NOMO-1 treated with DMSO at 0.1 percent for 48 hours (cell line): ENCODE measurements around the gene PRR20C.
"Not testable (repeated sequence)": the region's sequence is repeated elsewhere in the genome, so short reads cannot be mapped to it uniquely, and the experiment has no call there.

Experiments used
- DNase-seq: peaks from one replicate; lab custom pipeline; 2025; ENCODE audit not compliant: unreplicated experiment; lab: John Stamatoyannopoulos, UW

PRR20C gene

GRCh38 chr13:57153761-57154160 lies at the start of gene PRR20C:
TSS of gene PRR20C (plus strand) at chr13:57154061. CDS start at chr13:57154448, 387 bp downstream.
- DNase-seq = not testable (repeated sequence)

- no peak for DNase-seq
Observed at GRCh38 chr13:57114945-57115344, 38.9 kb upstream of the PRR20C start.

DNA sequence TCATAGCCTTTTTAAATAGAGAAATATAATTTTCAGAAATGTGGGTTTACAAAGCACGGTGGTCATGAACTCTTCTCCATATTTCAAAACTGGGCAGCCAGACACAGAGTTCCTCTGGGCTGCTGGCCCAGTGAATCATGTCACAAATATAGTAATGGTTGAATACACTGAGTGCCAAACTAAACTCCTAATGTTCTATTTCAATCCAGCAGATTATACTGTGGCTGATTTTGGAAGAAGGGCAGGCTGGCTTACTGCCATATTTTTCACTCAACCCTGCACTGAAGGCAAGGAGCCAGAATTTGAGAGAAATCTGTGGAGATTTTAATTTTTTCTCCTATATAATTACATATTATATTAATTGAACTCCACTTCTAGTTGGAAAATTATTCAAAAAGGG lies 30.2 kb upstream of the PRR20C start:
- no peak for DNase-seq

DNA sequence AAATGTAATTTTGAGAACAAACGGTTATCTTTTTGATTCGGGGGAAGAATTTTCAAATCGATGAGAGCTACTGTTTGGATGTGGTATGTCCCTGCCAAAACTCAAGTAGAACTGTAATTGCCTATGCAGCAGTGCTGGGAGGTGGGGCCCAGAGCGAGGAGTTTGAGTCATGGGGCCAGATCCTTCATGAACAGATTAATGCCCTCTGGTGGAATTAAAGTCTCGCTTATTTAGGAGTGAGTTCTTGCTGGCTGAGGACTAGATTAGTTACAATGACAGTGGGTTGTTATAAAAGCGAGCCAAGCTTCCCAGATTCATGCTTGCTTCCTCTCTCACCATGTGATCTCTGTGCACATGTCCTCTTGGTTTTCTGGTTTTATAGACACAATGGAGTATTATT lies 25.0 kb upstream of the PRR20C start:
- DNase-seq = no peak

GRCh38 chr13:57136093-57136492 lies 17.8 kb upstream of the PRR20C start:
- no peak for DNase-seq

DNA sequence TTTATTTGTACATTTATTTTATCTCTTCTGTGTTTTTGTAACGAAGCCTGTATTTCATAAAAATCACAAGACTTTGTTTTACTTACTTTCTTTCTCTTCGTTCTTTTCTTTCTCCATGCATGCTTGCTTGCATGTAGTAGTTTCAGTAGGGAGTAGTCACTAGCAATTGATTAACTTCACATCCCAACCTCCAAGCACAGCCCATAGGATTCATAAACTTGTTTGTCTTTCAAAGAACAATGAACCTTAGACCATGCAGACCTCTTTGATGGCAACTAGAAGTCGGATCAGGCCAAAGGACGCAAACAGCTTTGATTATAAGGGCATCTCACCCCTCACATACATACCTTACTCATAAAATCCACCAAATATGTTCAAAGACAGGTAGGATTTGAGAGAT lies 16.3 kb upstream of the PRR20C start:
- DNase-seq = no peak

DNA sequence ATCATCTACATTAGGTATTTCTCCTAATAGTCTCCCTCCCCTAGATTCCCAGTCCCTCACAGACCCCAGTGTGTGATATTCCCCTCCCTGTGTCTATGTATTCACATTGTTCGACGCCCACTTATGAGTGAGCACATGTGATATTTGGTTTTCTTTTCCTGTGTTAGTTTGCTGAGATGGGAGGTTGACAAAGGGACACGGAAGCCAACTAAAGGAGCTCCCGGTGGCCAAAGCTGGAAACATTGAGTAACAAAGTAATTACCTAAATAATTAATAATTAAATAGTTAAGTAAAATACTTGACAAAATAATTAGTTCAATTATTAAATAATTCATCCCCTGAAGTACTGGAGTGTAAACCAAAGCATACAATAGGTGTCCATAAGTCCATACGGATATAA lies 14.9 kb upstream of the PRR20C start:
- DNase-seq = no peak

DNA sequence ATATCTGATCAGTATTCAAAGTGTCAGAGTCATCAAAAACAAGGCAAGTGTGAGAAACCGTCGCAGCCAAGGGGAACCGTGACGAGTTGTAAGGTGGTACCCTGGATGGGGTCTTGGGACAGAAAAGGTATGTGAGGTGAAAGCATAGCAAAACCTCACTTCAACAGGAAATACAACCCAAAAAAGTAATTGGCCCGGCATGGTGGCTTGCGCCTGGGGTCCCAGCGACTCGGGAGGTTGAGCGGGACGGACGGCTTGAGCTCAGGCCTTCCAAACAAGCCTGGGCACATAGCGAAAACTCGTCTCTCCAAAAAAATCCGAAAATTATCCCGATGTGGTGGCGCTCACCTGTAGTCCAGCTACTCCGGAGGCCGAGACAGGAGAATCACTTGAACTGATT lies 14.1 kb upstream of the PRR20C start:
- DNase-seq = not testable (repeated sequence)

GRCh38 chr13:57140235-57140968 lies 13.5 kb upstream of the PRR20C start, which contains the start of gene PRR20A:
TSS of gene PRR20A (plus strand) at chr13:57140918. CDS start at chr13:57141305, 387 bp downstream.
- DNase-seq = not testable (repeated sequence)

DNA sequence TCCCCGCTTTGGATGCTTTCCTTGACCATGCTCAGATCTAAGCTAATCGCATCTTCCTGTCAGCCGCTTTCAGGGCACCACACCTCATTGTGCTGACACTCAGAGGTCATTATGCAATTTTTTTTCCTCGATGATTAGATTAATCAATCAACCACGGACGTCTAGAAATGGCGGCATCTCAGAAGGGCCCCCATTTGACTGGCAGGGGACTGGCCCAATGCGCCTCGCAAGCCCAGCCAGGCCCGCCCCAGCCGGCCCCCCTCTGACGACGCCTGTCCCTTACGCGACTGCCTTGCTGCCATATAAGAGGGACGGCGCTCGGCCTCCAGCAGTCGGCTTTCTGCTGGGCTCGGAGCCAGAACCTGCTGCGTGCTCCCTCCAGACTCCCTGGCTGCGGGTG lies 6.7 kb upstream of the PRR20C start, which contains the start of gene PRR20B:
TSS of gene PRR20B (plus strand) at position 301 of the 400 bp plus-strand sequence. CDS start 387 bp downstream, outside the sequence.
- not testable (repeated sequence) for DNase-seq

- not testable (repeated sequence) for DNase-seq
Observed at GRCh38 chr13:57148106-57148505, 5.8 kb upstream of the PRR20C start.

DNA sequence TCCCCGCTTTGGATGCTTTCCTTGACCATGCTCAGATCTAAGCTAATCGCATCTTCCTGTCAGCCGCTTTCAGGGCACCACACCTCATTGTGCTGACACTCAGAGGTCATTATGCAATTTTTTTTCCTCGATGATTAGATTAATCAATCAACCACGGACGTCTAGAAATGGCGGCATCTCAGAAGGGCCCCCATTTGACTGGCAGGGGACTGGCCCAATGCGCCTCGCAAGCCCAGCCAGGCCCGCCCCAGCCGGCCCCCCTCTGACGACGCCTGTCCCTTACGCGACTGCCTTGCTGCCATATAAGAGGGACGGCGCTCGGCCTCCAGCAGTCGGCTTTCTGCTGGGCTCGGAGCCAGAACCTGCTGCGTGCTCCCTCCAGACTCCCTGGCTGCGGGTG lies 6.5 kb downstream of the PRR20C start, which contains the start of gene PRR20D:
TSS of gene PRR20D (plus strand) at position 301 of the 400 bp plus-strand sequence. CDS start 387 bp downstream, outside the sequence.
- not testable (repeated sequence) for DNase-seq

GRCh38 chr13:57166897-57167296 lies 13.0 kb downstream of the PRR20C start, which contains the start of gene PRR20E:
TSS of gene PRR20E (plus strand) at chr13:57167197. CDS start at chr13:57167584, 387 bp downstream.
- DNase-seq = not testable (repeated sequence)

DNA sequence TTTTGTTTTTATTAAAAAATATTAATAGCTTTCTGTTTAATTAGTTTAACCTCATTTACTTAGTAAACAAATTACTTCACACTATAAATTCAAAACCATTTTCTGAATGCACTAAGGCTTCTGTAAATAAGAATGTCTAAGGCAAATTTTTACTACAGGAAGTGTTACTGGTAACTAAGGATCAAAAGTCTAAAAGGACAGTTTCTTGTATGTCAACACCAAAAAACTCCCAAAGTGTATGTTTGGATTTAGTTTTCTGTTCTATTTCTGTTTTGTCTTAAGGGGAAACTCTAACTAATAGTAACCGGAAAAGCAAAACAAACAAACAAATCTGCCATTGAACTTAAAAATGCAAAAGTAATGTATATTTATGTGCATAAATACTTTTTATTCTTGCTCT lies 37.8 kb downstream of the PRR20C start:
- no peak for DNase-seq
